Activated CD8-positive, alpha-beta T cell treated with anti-CD3 and anti-CD28 coated beads for 36 hours (primary cell): ENCODE data around the gene GPR156. TPM values are rescaled to one million over a fixed set of nuclear protein-coding genes. Genes with fewer than 3 reads are reported as not detected.
"Not testable (repeated sequence)": the region's sequence is repeated elsewhere in the genome, so short reads cannot be mapped to it uniquely, and the experiment has no call there.

Experiments used
- ATAC-seq: fragments of 200-7000 bp; cut with Tn5 transposase; one replicate; pipeline ENCODE4 v1.10.0; 2021; ENCODE audit warnings: mild to moderate bottlenecking, moderate library complexity
- CTCF ChIA-PET: fragments of 350-600 bp; sonication (Branson Sonifier 250); formaldehyde crosslinking; loops from one replicate; lab custom pipeline; 2021; ENCODE audit warnings: antibody characterized with exemption; lab: Charles Lee
- POLR2A ChIA-PET: fragments of 350-600 bp; sonication (Branson Sonifier 250); formaldehyde crosslinking; loops from one replicate; lab custom pipeline; 2021; ENCODE audit warnings: antibody characterized with exemption; lab: Charles Lee
- DNase-seq: peaks from one replicate; pipeline ENCODE4 v3.0.0-alpha.2; 2020
- H3K27ac Mint-ChIP-seq: one replicate; pipeline ENCODE4 v1.8.0; 2021; ENCODE audit warnings: mild to moderate bottlenecking, mixed read lengths
- H3K27me3 Mint-ChIP-seq: one replicate; pipeline ENCODE4 v1.8.0; 2021; ENCODE audit warnings: mixed read lengths
- H3K36me3 Mint-ChIP-seq: one replicate; pipeline ENCODE4 v1.8.0; 2021; ENCODE audit warnings: low read depth, mixed read lengths
- H3K4me1 Mint-ChIP-seq: one replicate; pipeline ENCODE4 v1.8.0; 2021; ENCODE audit warnings: low read depth, mixed read lengths
- H3K4me3 Mint-ChIP-seq: one replicate; pipeline ENCODE4 v1.8.0; 2021; ENCODE audit warnings: mild to moderate bottlenecking, moderate library complexity, mixed read lengths
- H3K9me3 Mint-ChIP-seq: one replicate; pipeline ENCODE4 v1.8.0; 2021; ENCODE audit warnings: mixed read lengths
- intact Hi-C: fragments of 100-400 bp; cut with micrococcal nuclease; formaldehyde crosslinking; loops from one replicate; pipeline ENCODE4 v1.10.0; 2022
- total RNA-seq, 2 experiments: library from RNA; stranded (reverse); gene quantifications; one replicate each; pipeline ENCODE4 v1.2.3, GENCODE V29; 2021
- TF ChIP-seq, protein P1 (sequence below): fragments of 200-600 bp; IDR thresholded peaks from one replicate; pipeline ENCODE4 v1.8.0; 2022; ENCODE audit warnings: antibody characterized with exemption, mild to moderate bottlenecking

GPR156 gene
- total RNA-seq, 2 experiments from 2014 or later: not detected

DNA sequence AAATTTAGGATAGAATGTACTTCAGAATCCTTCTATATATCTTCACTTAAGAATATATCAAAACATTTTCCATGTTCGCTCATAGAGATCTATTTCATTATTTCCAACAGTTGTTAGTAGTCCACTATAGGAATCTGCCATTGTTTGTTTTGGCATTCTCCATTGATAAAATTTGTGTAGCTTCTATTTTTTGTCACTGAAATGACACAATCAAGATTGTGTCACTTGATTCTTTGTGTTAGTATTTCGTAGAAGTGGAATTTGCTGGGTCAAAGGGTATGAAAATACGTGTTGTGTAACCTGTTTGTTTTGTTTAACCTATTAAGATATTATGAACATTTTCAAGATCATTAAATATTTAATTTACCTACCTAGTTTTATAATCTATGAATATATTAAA lies 15.9 kb upstream of the GPR156 start:
- DNase-seq: no peak
- ChIA-PET POLR2A (no interaction called here), CTCF (interaction anchor here (1.1 kb wide), 1 partner anchor 117 kb away, joined by 6 read pairs; no protein-coding TSS in a partner anchor)
- H3K4me3 Mint-ChIP-seq: no peak overlapping the region
- no peak overlapping the region for H3K27ac Mint-ChIP-seq
- H3K27me3 Mint-ChIP-seq: peaks cover 1% of the 10 kb centered on the region
- TF ChIP-seq, protein P1, sequence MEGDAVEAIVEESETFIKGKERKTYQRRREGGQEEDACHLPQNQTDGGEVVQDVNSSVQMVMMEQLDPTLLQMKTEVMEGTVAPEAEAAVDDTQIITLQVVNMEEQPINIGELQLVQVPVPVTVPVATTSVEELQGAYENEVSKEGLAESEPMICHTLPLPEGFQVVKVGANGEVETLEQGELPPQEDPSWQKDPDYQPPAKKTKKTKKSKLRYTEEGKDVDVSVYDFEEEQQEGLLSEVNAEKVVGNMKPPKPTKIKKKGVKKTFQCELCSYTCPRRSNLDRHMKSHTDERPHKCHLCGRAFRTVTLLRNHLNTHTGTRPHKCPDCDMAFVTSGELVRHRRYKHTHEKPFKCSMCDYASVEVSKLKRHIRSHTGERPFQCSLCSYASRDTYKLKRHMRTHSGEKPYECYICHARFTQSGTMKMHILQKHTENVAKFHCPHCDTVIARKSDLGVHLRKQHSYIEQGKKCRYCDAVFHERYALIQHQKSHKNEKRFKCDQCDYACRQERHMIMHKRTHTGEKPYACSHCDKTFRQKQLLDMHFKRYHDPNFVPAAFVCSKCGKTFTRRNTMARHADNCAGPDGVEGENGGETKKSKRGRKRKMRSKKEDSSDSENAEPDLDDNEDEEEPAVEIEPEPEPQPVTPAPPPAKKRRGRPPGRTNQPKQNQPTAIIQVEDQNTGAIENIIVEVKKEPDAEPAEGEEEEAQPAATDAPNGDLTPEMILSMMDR: no peak
- H3K9me3 Mint-ChIP-seq: no peaks in the 10 kb centered on the region
- no peaks in the 10 kb centered on the region for H3K4me1 Mint-ChIP-seq
- intact Hi-C loops: no loop called here
- no peaks in the 10 kb centered on the region for H3K36me3 Mint-ChIP-seq
- ATAC-seq: no peak

GRCh38 chr3:120299403-120299802 lies 14.4 kb upstream of the GPR156 start:
- H3K27ac Mint-ChIP-seq: no peak overlapping the region
- ATAC-seq: no peak
- H3K36me3 Mint-ChIP-seq: no peaks in the 10 kb centered on the region
- peaks cover 1% of the 10 kb centered on the region for H3K27me3 Mint-ChIP-seq
- intact Hi-C loops: no loop called here
- no peaks in the 10 kb centered on the region for H3K9me3 Mint-ChIP-seq
- TF ChIP-seq, protein P1: no peak
- CTCF ChIA-PET: interaction anchor here (0.6 to 2.0 kb wide), 2 partner anchors 56 to 118 kb away, joined by 4 to 7 read pairs; no protein-coding TSS in a partner anchor
- H3K4me1 Mint-ChIP-seq: no peaks in the 10 kb centered on the region
- POLR2A ChIA-PET: no interaction called here
- no peak for DNase-seq
- H3K4me3 Mint-ChIP-seq: no peak overlapping the region

GRCh38 chr3:120298996-120299395 lies 14.0 kb upstream of the GPR156 start:
- H3K4me1 Mint-ChIP-seq: no peaks in the 10 kb centered on the region
- intact Hi-C loops: no loop called here
- no peak for DNase-seq
- TF ChIP-seq, protein P1: no peak
- no peaks in the 10 kb centered on the region for H3K36me3 Mint-ChIP-seq
- no peak for ATAC-seq
- no peak overlapping the region for H3K27ac Mint-ChIP-seq
- H3K27me3 Mint-ChIP-seq: peaks cover 2% of the 10 kb centered on the region
- POLR2A ChIA-PET: no interaction called here
- H3K9me3 Mint-ChIP-seq: no peaks in the 10 kb centered on the region
- H3K4me3 Mint-ChIP-seq: no peak overlapping the region
- CTCF ChIA-PET: interaction anchor here (0.6 to 2.0 kb wide), 2 partner anchors 57 to 118 kb away, joined by 4 to 7 read pairs; no protein-coding TSS in a partner anchor

- H3K27ac Mint-ChIP-seq, H3K4me3 Mint-ChIP-seq, CTCF ChIA-PET, DNase-seq, H3K36me3 Mint-ChIP-seq, POLR2A ChIA-PET, intact Hi-C loops, ATAC-seq, H3K4me1 Mint-ChIP-seq: not testable (repeated sequence)
- H3K9me3 Mint-ChIP-seq: peaks cover 13% of the 10 kb centered on the region
- H3K27me3 Mint-ChIP-seq: peaks cover 23% of the 10 kb centered on the region
Observed at GRCh38 chr3:120291552-120291951, 6.5 kb upstream of the GPR156 start.

DNA sequence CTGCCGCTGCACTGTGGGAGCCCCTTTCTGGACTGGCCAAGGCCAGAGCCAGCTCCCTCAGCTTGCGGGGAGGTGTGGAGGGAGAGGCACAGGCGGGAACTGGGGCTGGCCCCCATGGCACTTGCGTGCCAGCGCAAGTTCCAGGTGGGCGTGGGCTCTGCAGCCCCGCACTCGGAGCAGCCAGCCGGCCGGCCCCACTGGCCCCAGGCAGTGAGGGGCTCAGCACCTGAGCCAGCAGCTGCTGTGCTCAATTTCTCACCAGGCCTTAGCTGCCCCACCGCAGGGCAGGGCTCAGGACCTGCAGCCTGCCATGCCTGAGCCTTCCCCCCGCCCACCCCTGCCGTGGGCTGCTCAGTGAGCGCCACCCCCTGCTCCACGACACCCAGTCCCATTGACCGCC lies 4.6 kb upstream of the GPR156 start:
- H3K4me1 Mint-ChIP-seq: peaks cover 8% of the 10 kb centered on the region
- TF ChIP-seq, protein P1: no peak
- H3K27me3 Mint-ChIP-seq: peaks cover 36% of the 10 kb centered on the region
- DNase-seq (no peak), ATAC-seq (no peak)
- peaks cover 2% of the 10 kb centered on the region for H3K36me3 Mint-ChIP-seq
- intact Hi-C loops: loop anchor here (2.0 kb wide), 1 partner anchor 45 kb away; no protein-coding TSS in a partner anchor
- ChIA-PET POLR2A (no interaction called here), CTCF (no interaction called here)
- no peak overlapping the region for H3K27ac Mint-ChIP-seq
- H3K4me3 Mint-ChIP-seq: no peak overlapping the region
- H3K9me3 Mint-ChIP-seq: peaks cover 13% of the 10 kb centered on the region
